OCI-LY7 (cell line): ENCODE data around the gene CLIP3. TPM values are rescaled to one million over a fixed set of nuclear protein-coding genes. Genes with fewer than 3 reads are reported as not detected.

ENCODE experiments used
- BruUV-seq: library from RNA; stranded (reverse); fragments of 400-500 nt; replicated peaks from 2 replicates; lab custom pipeline; 2021; lab: Mats Ljungman, UMichigan
- CTCF ChIA-PET: fragments of 300-600 bp; sonication (Branson Sonifier 250); formaldehyde crosslinking; loops from one replicate; lab custom pipeline; 2022; ENCODE audit warnings: antibody characterized with exemption; ENCODE audit not compliant: unreplicated experiment; lab: Charles Lee
- POLR2A ChIA-PET: fragments of 300-600 bp; sonication (Branson Sonifier 250); formaldehyde crosslinking; loops from one replicate; lab custom pipeline; 2022; ENCODE audit warnings: antibody characterized with exemption; lab: Charles Lee
- DNase-seq: peaks from one replicate; pipeline ENCODE4 v3.0.0-alpha.2; 2015; ENCODE audit warnings: low spot score
- H2AFZ ChIP-seq: fragments of 200-600 bp; sonication (generic), shearing (Covaris generic); 2 replicates; pipeline ENCODE4 v1.6.1; 2014; ENCODE audit warnings: mild to moderate bottlenecking, antibody characterized with exemption, low read length, moderate library complexity
- H3K27ac ChIP-seq: fragments of 200-600 bp; sonication (generic); 2 replicates; pipeline ENCODE4 v1.5.1; 2014; ENCODE audit warnings: mixed run types, low read depth, mild to moderate bottlenecking, moderate library complexity, low read length, inconsistent platforms; ENCODE audit not compliant: poor library complexity, severe bottlenecking
- H3K36me3 ChIP-seq: fragments of 200-600 bp; sonication (generic); 2 replicates; pipeline ENCODE4 v1.6.1; 2014; ENCODE audit warnings: mild to moderate bottlenecking, antibody characterized with exemption, low read length, moderate library complexity, mixed read lengths; ENCODE audit not compliant: insufficient read depth
- H3K4me1 ChIP-seq: fragments of 200-600 bp; sonication (generic); 2 replicates; pipeline ENCODE4 v1.5.1; 2014; ENCODE audit warnings: mild to moderate bottlenecking, low read length; ENCODE audit not compliant: insufficient read depth, poor library complexity, severe bottlenecking
- H3K4me2 ChIP-seq: fragments of 200-600 bp; sonication (generic); 2 replicates; pipeline ENCODE4 v1.6.1; 2014; ENCODE audit warnings: mild to moderate bottlenecking, low read length
- H3K4me3 ChIP-seq: fragments of 200-600 bp; sonication (generic); 2 replicates; pipeline ENCODE4 v1.5.1; 2014; ENCODE audit warnings: mild to moderate bottlenecking, low read depth, low read length; ENCODE audit not compliant: poor library complexity, severe bottlenecking
- H3K79me2 ChIP-seq: fragments of 200-600 bp; sonication (generic); 2 replicates; pipeline ENCODE4 v1.6.1; 2016; ENCODE audit warnings: low read depth, mild to moderate bottlenecking, low read length, moderate library complexity, mixed read lengths; ENCODE audit not compliant: insufficient read depth
- H3K9me2 ChIP-seq: fragments of 200-600 bp; sonication (generic); 2 replicates; pipeline ENCODE4 v1.6.1; 2016; ENCODE audit warnings: mild to moderate bottlenecking, low read length, mixed read lengths; ENCODE audit not compliant: insufficient read depth
- H3K9me3 ChIP-seq: fragments of 200-600 bp; sonication (generic); 2 replicates; pipeline ENCODE4 v1.6.1; 2014; ENCODE audit warnings: mild to moderate bottlenecking, mixed run types, low read length, mixed read lengths
- H4K20me1 ChIP-seq: fragments of 200-600 bp; sonication (generic); 2 replicates; pipeline ENCODE4 v1.6.1; 2014; ENCODE audit warnings: mild to moderate bottlenecking, antibody characterized with exemption, low read length, moderate library complexity, mixed read lengths; ENCODE audit not compliant: insufficient read depth
- CTCF ChIP-seq: fragments of 200-600 bp; sonication (generic); conservative IDR thresholded peaks from 2 replicates; pipeline ENCODE4 v1.5.1; 2014; ENCODE audit warnings: mild to moderate bottlenecking, antibody characterized with exemption, low read length, moderate library complexity, mixed read lengths
- EZH2phosphoT487 ChIP-seq: fragments of 200-600 bp; sonication (generic); IDR thresholded peaks from 2 replicates; pipeline ENCODE4 v1.6.1; 2018; ENCODE audit warnings: low read depth, borderline replicate concordance, mild to moderate bottlenecking, mixed run types, antibody characterized with exemption, low read length, moderate library complexity, mixed read lengths
- intact Hi-C: fragments of 100-400 bp; cut with micrococcal nuclease; formaldehyde crosslinking; loops from one replicate; pipeline ENCODE4 v1.10.0; 2022; ENCODE audit not compliant: unreplicated experiment
- total RNA-seq, 2 experiments: library from RNA; depleted of rRNA in 1 of 2; stranded (reverse); fragments of >200 nt in 1 of 2; shearing (Covaris generic) in 1 of 2; gene quantifications; 2 replicates each; pipeline ENCODE4 v1.2.3, GENCODE V29; 2014 to 2022

The CLIP3 gene
- total RNA-seq, 2 experiments from 2014 or later, result 0.66 to 2.4 TPM

DNA sequence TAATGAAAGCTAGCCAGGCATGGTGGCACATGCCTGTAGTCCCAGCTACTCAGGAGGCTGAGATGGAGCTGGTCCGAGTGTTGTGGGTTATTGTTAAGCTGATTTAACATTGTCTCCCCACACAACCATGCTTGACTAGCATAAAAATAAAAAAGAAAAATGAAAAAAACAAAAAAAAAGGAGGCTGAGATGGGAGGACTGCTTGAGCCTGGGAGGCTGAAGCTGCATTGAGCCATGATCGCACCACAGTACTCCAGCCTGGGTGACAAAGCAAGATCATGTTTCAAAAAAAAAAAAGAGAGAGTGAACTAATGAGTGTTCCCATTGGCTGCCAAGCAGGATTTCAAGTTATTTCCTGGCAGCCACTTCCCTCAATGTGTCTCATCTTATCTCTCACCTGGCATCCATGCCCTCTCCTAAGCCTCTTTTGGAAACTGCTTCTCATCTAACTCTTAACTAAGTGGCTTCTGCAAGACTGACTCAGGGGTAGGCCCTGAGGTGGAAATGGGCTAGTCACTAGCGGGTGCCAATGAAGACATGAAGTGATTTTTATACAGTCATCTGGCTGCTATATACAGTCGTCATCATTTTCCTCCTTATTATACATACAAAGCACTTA is 16.5 kb upstream of the CLIP3 start:
- no peak overlapping the region for H3K4me3 ChIP-seq
- H3K9me2 ChIP-seq, result no peaks in the 10 kb centered on the region
- ChIA-PET POLR2A (no interaction called here), CTCF (no interaction called here)
- no peak overlapping the region for H3K4me2 ChIP-seq
- H3K27ac ChIP-seq, result no peak overlapping the region
- H3K4me1 ChIP-seq, result peaks cover 14% of the 10 kb centered on the region
- DNase-seq, result no peak
- H3K79me2 ChIP-seq, result peaks cover 3% of the 10 kb centered on the region; the same call in 1 of the 2 replicates
- H4K20me1 ChIP-seq, result no peaks in the 10 kb centered on the region
- TF ChIP-seq CTCF (no peak), EZH2phosphoT487 (no peak)
- BruUV-seq, result no TSS peak
- intact Hi-C loops, result no loop called here
- no peaks in the 10 kb centered on the region for H3K9me3 ChIP-seq
- H2AFZ ChIP-seq, result no peak overlapping the region
- H3K36me3 ChIP-seq, result no peaks in the 10 kb centered on the region

DNA sequence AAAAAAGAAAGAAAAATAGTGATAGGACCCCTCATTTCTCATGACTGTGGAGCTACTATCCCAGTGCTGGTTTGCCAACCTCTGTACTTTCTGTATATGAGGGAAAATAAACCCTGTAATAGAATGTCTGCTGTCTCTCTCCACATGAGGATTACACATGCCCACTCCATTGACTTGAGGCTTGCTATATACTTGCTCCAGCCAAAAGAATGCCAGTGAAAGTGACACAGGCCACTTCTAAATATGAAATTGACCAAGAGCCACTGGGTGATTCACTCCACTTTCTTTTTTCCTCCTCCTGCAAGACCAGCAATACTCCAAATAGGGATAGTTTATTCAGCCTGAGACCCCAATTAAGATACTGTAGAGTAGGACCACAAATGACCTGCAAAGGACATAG is 15.2 kb upstream of the CLIP3 start:
- no peaks in the 10 kb centered on the region for H4K20me1 ChIP-seq
- ChIA-PET POLR2A (interaction anchor here (0.6 kb wide), 1 partner anchor 107 kb away, joined by 3 read pairs; no protein-coding TSS in a partner anchor), CTCF (no interaction called here)
- H3K4me2 ChIP-seq, result no peak overlapping the region
- H3K9me3 ChIP-seq, result no peaks in the 10 kb centered on the region
- H3K36me3 ChIP-seq, result no peaks in the 10 kb centered on the region
- DNase-seq, result no peak
- intact Hi-C loops, result no loop called here
- no peaks in the 10 kb centered on the region; the same call in 1 of the 2 replicates for H3K79me2 ChIP-seq
- H2AFZ ChIP-seq, result no peak overlapping the region
- peaks cover 10% of the 10 kb centered on the region for H3K4me1 ChIP-seq
- no TSS peak for BruUV-seq
- no peaks in the 10 kb centered on the region for H3K9me2 ChIP-seq
- TF ChIP-seq CTCF, result no peak
- no peak for TF ChIP-seq EZH2phosphoT487
- no peak overlapping the region for H3K27ac ChIP-seq
- no peak overlapping the region for H3K4me3 ChIP-seq

DNA sequence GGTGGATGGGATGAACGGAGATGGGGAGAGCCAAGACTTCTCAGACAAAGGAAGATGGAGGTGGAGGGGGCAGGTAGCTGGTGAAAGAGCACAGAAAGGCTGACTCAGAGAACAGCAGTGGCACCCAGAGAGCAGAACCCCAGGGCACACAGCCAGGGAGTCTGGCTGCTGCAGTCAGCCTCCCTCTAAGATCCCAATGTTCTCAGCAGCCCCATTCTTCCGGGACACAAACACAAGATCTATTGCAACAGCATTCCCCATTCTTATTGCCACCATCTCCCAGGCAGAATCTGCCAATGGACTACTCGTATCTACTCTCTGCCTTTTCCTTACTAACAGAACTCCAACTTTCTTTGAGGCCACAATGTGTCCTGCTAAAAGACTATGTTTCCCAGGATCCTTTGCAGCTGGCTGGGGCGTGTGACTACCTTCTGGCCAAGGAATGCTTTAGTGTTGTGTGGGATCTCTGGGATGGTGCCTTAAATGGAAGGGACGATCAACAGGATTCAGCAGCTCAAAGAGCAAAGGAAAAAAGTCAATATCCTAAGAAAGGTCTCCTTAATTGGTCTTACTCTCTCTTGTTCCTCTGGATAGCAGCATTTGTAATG is 13.9 kb upstream of the CLIP3 start:
- no TSS peak for BruUV-seq
- Histone ChIP-seq H3K9me3 (no peaks in the 10 kb centered on the region), H3K4me3 (no peak overlapping the region), H3K27ac (no peak overlapping the region), H2AFZ (no peak overlapping the region), H3K4me1 (peaks cover 4% of the 10 kb centered on the region), H4K20me1 (no peaks in the 10 kb centered on the region), H3K79me2 (no peaks in the 10 kb centered on the region), H3K9me2 (no peaks in the 10 kb centered on the region), H3K36me3 (no peaks in the 10 kb centered on the region), H3K4me2 (no peak overlapping the region)
- DNase-seq, result no peak
- intact Hi-C loops, result no loop called here
- CTCF ChIA-PET, result no interaction called here
- POLR2A ChIA-PET, result no interaction called here
- TF ChIP-seq CTCF, result no peak
- TF ChIP-seq EZH2phosphoT487, result no peak
